Testis (tissue), 2 donors: ENCODE data around the gene DDX50.

Source experiments
- POLR2A ChIP-seq: fragments of 450-650 bp; IDR thresholded peaks from one replicate; pipeline ENCODE4 v1.6.1; 2017; ENCODE audit warnings: antibody characterized with exemption, mild to moderate bottlenecking, moderate library complexity
- TF ChIP-seq, protein P1 (sequence below), 3 experiments: fragments of 450-650 bp in 2 of 3; fragments of 200-600 bp in 1 of 3; sonication (generic) in 1 of 3; IDR thresholded peaks; one replicate each; pipeline ENCODE4 v1.5.1; 2016 to 2019; ENCODE audit warnings: antibody characterized with exemption in 3 of 3, mild to moderate bottlenecking in 2 of 3, moderate library complexity in 1 of 3

DNA sequence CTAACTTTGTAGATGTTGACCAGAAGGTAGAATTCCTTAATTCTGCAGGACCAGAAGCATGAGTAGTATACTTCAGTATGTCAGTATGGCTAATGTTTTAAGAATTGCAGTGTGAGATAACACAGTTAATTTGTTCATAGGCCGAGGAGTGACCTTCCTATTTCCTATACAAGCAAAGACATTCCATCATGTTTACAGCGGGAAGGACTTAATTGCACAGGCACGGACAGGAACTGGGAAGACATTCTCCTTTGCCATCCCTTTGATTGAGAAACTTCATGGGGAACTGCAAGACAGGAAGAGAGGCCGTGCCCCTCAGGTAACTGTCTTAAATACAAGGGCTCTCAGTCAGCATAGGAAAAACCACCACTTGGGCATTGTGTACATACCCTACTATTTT lies 62.0 kb downstream of the DDX50 start:
- TF ChIP-seq, protein P1, sequence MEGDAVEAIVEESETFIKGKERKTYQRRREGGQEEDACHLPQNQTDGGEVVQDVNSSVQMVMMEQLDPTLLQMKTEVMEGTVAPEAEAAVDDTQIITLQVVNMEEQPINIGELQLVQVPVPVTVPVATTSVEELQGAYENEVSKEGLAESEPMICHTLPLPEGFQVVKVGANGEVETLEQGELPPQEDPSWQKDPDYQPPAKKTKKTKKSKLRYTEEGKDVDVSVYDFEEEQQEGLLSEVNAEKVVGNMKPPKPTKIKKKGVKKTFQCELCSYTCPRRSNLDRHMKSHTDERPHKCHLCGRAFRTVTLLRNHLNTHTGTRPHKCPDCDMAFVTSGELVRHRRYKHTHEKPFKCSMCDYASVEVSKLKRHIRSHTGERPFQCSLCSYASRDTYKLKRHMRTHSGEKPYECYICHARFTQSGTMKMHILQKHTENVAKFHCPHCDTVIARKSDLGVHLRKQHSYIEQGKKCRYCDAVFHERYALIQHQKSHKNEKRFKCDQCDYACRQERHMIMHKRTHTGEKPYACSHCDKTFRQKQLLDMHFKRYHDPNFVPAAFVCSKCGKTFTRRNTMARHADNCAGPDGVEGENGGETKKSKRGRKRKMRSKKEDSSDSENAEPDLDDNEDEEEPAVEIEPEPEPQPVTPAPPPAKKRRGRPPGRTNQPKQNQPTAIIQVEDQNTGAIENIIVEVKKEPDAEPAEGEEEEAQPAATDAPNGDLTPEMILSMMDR (IDR thresholded peaks at IDR 0.05), result no peak
- TF ChIP-seq POLR2A, result no peak
